Fibroblast of the aortic adventitia (primary cell): ENCODE data around the gene CCDC149. TPM values are rescaled to one million over a fixed set of nuclear protein-coding genes. Genes with fewer than 3 reads are reported as not detected.
A peak's percentile ranks its signal among the peaks of the same experiment; 100 is the strongest.

Experiments
- DNase-seq: peaks from one replicate; pipeline ENCODE4 v3.0.0-alpha.2; 2010; ENCODE audit warnings: low read depth
- H3K4me3 ChIP-seq: 2 replicates; pipeline ENCODE4 v1.5.1; 2011; ENCODE audit warnings: low read depth, mild to moderate bottlenecking, control low read depth, low read length, moderate library complexity
- CTCF ChIP-seq: IDR thresholded peaks from 2 replicates; pipeline ENCODE4 v1.5.1; 2011; ENCODE audit warnings: mild to moderate bottlenecking, low read length, control low read depth, inconsistent platforms; ENCODE audit not compliant: insufficient read depth
- total RNA-seq: library from RNA; depleted of rRNA; stranded (reverse); fragments of >200 nt; gene quantifications from 2 replicates; pipeline ENCODE4 v1.2.3, GENCODE V29; 2012; ENCODE audit warnings: low replicate concordance

Gene CCDC149
- total RNA-seq, 1 donor, result 18.3 TPM

GRCh38 chr4:24921491-24921890 lies 8.6 kb upstream of the CCDC149 start:
- no peak overlapping the region for H3K4me3 ChIP-seq
- no peak for TF ChIP-seq CTCF
- no peak for DNase-seq

DNA sequence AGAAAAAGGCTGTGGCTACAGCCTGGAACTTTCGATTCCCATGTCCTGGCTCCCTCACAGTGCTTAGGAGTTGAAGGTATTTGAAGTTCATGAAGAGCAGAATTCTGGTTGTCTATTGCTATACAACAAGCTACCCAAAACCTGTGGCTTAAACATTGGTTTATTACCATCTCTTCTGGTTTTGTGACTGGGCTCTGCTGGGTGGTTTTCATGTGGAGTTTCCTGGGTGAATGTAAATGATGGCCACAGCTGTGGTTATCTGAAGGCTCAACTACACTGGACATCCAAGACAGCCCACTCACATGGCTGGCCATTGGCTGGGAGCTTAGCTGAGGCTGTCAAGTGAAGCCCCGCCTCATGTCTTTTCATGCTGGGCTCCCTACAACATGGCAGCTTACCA lies 7.2 kb upstream of the CCDC149 start:
- TF ChIP-seq CTCF, result no peak
- DNase-seq, result no peak
- H3K4me3 ChIP-seq, result no peak overlapping the region

DNA sequence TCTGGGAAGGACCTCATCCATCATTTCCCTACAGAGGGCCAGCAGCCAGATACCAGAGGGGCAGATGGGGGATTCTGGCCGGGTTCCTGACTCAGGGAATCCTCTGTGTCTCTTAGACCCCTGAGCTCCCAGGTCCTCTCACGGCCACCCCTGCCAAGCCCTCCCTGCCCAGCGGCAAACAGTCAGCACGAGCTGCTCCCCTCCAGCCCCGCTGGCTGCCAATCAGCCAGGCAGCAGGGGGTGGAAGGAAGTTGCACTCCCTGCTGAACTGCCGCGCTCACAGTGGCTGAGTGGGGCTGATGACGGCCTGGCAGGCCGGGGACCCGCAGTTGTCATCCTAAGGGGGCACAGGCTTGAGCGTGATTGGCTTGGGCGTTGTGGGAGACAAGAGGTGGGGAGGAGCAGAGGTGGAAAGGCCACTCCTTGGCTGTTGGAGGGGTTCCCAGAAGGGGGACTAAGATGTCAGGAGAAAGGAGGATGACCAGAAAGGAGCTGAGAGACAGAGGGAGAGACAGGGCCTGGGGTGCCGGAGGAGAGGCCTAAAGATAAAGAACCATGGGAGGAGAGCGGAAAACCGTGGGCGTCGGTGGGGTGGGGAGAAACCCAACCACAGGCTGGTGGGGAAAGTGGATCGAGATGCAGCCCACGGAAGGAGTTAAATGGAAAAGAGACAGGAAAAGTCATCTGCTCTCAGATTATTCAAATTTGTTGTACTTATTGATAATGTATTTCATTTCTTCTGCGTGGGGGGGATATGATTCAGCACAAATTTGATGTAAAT lies 4.4 kb upstream of the CCDC149 start:
- no peak for DNase-seq
- no peak overlapping the region for H3K4me3 ChIP-seq
- TF ChIP-seq CTCF, result no peak

- TF ChIP-seq CTCF, result peak; percentile 5
Observed at GRCh38 chr4:24915121-24915922, 2.5 kb upstream of the CCDC149 start.

GRCh38 chr4:24914460-24914859 lies 1.6 kb upstream of the CCDC149 start:
- no peak for DNase-seq
- TF ChIP-seq CTCF, result no peak
- H3K4me3 ChIP-seq, result no peak overlapping the region

More at GRCh38 chr4:24915121-24915922, 2.5 kb upstream of the CCDC149 start:
- no peak for DNase-seq
- H3K4me3 ChIP-seq, result no peak overlapping the region

GRCh38 chr4:24913119-24913485 lies 260 bp upstream of the CCDC149 start:
- DNase-seq, result peak; percentile 26
- peak overlapping the region; percentile 70 for H3K4me3 ChIP-seq
- no peak for TF ChIP-seq CTCF
